ENCODE results near the gene SMYD5.

GRCh38 chr2:73173781-73174180 is 40.3 kb upstream of the SMYD5 start:
- TF ChIP-seq CTCF (IDR thresholded peaks at IDR 0.05 in 8 of 11, conservative IDR thresholded peaks at IDR 0.05 in 3 of 11) (no peak), POLR2AphosphoS5 (IDR thresholded peaks at IDR 0.05) (no peak), POLR2A (IDR thresholded peaks at IDR 0.05) (no peak)
